Pancreas (tissue), 10 donors: Measurements from ENCODE around the gene DPF3. TPM values are rescaled to one million over a fixed set of nuclear protein-coding genes. Genes with fewer than 3 reads are reported as not detected.

Experiments
- ATAC-seq, 4 donors: fragments of 200-7000 bp; cut with Tn5 transposase; one replicate each; pipeline versions ENCODE4 v1.8.0 to v1.9.1; 2020; ENCODE audit warnings: mild to moderate bottlenecking in 4 of 4, moderate library complexity in 4 of 4
- DNase-seq, 6 donors: peaks; one replicate each; pipeline ENCODE4 v3.0.0-alpha.2; 2020
- FAIRE-seq: peaks from 2 replicates; lab custom pipeline; 2012; peaks lifted over from hg19 to GRCh38; lab: Jason Lieb, UNC
- H3K27ac ChIP-seq, 4 donors: fragments of 200-600 bp; sonication (generic); 1 replicate in 3 of 4; 2 replicates in 1 of 4; pipeline versions ENCODE4 v1.5.0 to v1.8.0; 2020
- H3K27me3 ChIP-seq, 4 donors: fragments of 200-600 bp; one replicate each; pipeline ENCODE4 v1.8.0; 2021
- H3K36me3 ChIP-seq, 3 donors: fragments of 200-600 bp; sonication (generic) in 1 of 3; one replicate each; pipeline versions ENCODE4 v1.5.0 to v1.8.0; 2020 to 2021
- H3K4me1 ChIP-seq, 3 donors: fragments of 200-600 bp; one replicate each; pipeline ENCODE4 v1.8.0; 2021
- H3K4me3 ChIP-seq, 4 donors: fragments of 200-600 bp; sonication (generic) in 2 of 4; one replicate each; pipeline versions ENCODE4 v1.5.0 to v1.8.0; 2020 to 2021
- H3K9me3 ChIP-seq, 4 donors: fragments of 200-600 bp; one replicate each; pipeline ENCODE4 v1.8.0; 2021
- CTCF ChIP-seq, 4 donors: fragments of 200-600 bp; sonication (generic) in 3 of 4; IDR thresholded peaks; one replicate each; pipeline versions ENCODE4 v1.5.0 to v1.8.0; 2021; ENCODE audit warnings: antibody characterized with exemption in 4 of 4
- WGBS, 2 donors: extraction: QIAGEN DNeasy Blood & Tissue Kit; methylation state at CpG; one replicate each; pipeline ENCODE4 v1.1.7; 2013; 5-methylcytosine and 5-hydroxymethylcytosine counted together
- intact Hi-C, 3 donors: fragments of 100-400 bp; cut with DNase I; formaldehyde crosslinking; loops; one replicate each; pipeline versions ENCODE4 v1.11.1 to v1.14.2; 2022
- polyA plus RNA-seq, 2 donors: library from polyadenylated mRNA; stranded (reverse); fragments of 200-250 nt; gene quantifications; one replicate each; pipeline ENCODE4 v1.2.3, GENCODE V29; 2013
- total RNA-seq, 6 donors: library from RNA; stranded (reverse); fragmentation: NEBNext Ultra II Directional in 4 of 6; extraction: Animal tissue kit (Norgen Biotek cat#: 25700) in 4 of 6; gene quantifications; one replicate each; pipeline versions ENCODE4 v1.2.1 to v1.2.4, GENCODE V29; 2021 to 2023
- donor health status: healthy with polysubstance abuse.
- donor health status: DM: no; HTN: no; CAD: no; lungs with moderate emphysema.
- donor health status: DM: no; HTN: no; CAD: no.
- donor health status: control.
- donor health status: control.
- donor health status: Bipolar disorder and iron deficiency.
- donor health status: DM: yes; HTN: yes; CAD: no.
- donor health status: DM: no; HTN: no; CAD: no.
- donor health status: DM: no; HTN: no; CAD: no.
- donor health status: DM: yes; HTN: yes; CAD: no.

The DPF3 gene
- total and polyA plus RNA-seq, 8 donors: 0.14 to 1.3 (median 0.86) TPM

GRCh38 chr14:72631401-72631800 lies 262.5 kb downstream of the DPF3 start:
- 76 to 100% methylated on average over 1 of the region's 1 CpG for WGBS, 2 donors
- no peaks in the 10 kb centered on the region for H3K27me3 ChIP-seq
- ATAC-seq (no peak), DNase-seq (no peak), FAIRE-seq (no peak)
- no peak overlapping the region for H3K4me3 ChIP-seq
- no peaks in the 10 kb centered on the region for H3K36me3 ChIP-seq
- TF ChIP-seq CTCF (IDR thresholded peaks at IDR 0.05): no peak
- H3K4me1 ChIP-seq: no peaks in the 10 kb centered on the region
- H3K9me3 ChIP-seq: no peaks in the 10 kb centered on the region
- intact Hi-C loops: no loop called here
- H3K27ac ChIP-seq: no peak overlapping the region

- H3K4me1 ChIP-seq: no peaks in the 10 kb centered on the region
- WGBS, 2 donors: 76 to 81% methylated on average over 4 of the region's 4 CpGs
- DNase-seq (no peak), ATAC-seq (no peak), FAIRE-seq (no peak)
- H3K4me3 ChIP-seq: no peak overlapping the region
- H3K27me3 ChIP-seq: no peaks in the 10 kb centered on the region
- H3K9me3 ChIP-seq: no peaks in the 10 kb centered on the region
- intact Hi-C loops: no loop called here
- no peaks in the 10 kb centered on the region for H3K36me3 ChIP-seq
- TF ChIP-seq CTCF (IDR thresholded peaks at IDR 0.05): no peak
- H3K27ac ChIP-seq: no peak overlapping the region
These were observed 263.5 kb downstream of the DPF3 start for GRCh38 chr14:72630374-72630773.

GRCh38 chr14:72629534-72629933 lies 264.4 kb downstream of the DPF3 start:
- intact Hi-C loops: no loop called here
- ATAC-seq: no peak
- no peak for TF ChIP-seq CTCF (IDR thresholded peaks at IDR 0.05)
- DNase-seq: no peak
- H3K9me3 ChIP-seq: no peaks in the 10 kb centered on the region
- FAIRE-seq: no peak
- no peak overlapping the region for H3K27ac ChIP-seq
- 78 to 95% methylated on average over 2 of the region's 2 CpGs for WGBS, 2 donors
- no peaks in the 10 kb centered on the region for H3K27me3 ChIP-seq
- H3K4me3 ChIP-seq: no peak overlapping the region
- no peaks in the 10 kb centered on the region for H3K36me3 ChIP-seq
- no peaks in the 10 kb centered on the region for H3K4me1 ChIP-seq

GRCh38 chr14:72625689-72626088 lies 268.2 kb downstream of the DPF3 start:
- intact Hi-C loops: no loop called here
- FAIRE-seq (no peak), ATAC-seq (no peak), DNase-seq (no peak)
- H3K36me3 ChIP-seq: no peaks in the 10 kb centered on the region
- H3K4me3 ChIP-seq: no peak overlapping the region
- TF ChIP-seq CTCF (IDR thresholded peaks at IDR 0.05): no peak
- no peaks in the 10 kb centered on the region for H3K9me3 ChIP-seq
- 92 to 97% methylated on average over 2 of the region's 2 CpGs for WGBS, 2 donors
- H3K27ac ChIP-seq: no peak overlapping the region
- no peaks in the 10 kb centered on the region for H3K27me3 ChIP-seq
- H3K4me1 ChIP-seq: no peaks in the 10 kb centered on the region

GRCh38 chr14:72621387-72622065 lies 272.4 kb downstream of the DPF3 start:
- Histone ChIP-seq H3K36me3 (no peaks in the 10 kb centered on the region), H3K4me3 (no peak overlapping the region), H3K27me3 (no peaks in the 10 kb centered on the region), H3K4me1 (no peaks in the 10 kb centered on the region), H3K9me3 (no peaks in the 10 kb centered on the region), H3K27ac (no peak overlapping the region)
- DNase-seq (no peak), FAIRE-seq (no peak), ATAC-seq (no peak)
- TF ChIP-seq CTCF (IDR thresholded peaks at IDR 0.05): no peak
- intact Hi-C loops: no loop called here
- 81 to 83% methylated on average over 6 of the region's 6 CpGs for WGBS, 2 donors
